Testis (tissue), 2 donors: ENCODE data around the gene TAF11L14.
"Not testable (repeated sequence)": the region's sequence is repeated elsewhere in the genome, so short reads cannot be mapped to it uniquely, and the experiment has no call there.

Experiments
- CTCF ChIP-seq, 3 experiments: fragments of 450-650 bp in 2 of 3; fragments of 200-600 bp in 1 of 3; sonication (generic) in 1 of 3; IDR thresholded peaks; one replicate each; pipeline ENCODE4 v1.5.1; 2016 to 2019; ENCODE audit warnings: antibody characterized with exemption in 3 of 3, mild to moderate bottlenecking in 2 of 3, moderate library complexity in 1 of 3
- POLR2A ChIP-seq: fragments of 450-650 bp; IDR thresholded peaks from one replicate; pipeline ENCODE4 v1.6.1; 2017; ENCODE audit warnings: antibody characterized with exemption, mild to moderate bottlenecking, moderate library complexity

GRCh38 chr5:17585658-17586057 is 48.6 kb upstream of the TAF11L14 start, which contains the start of gene TAF11L7:
- TF ChIP-seq POLR2A; CTCF (IDR thresholded peaks at IDR 0.05): not testable (repeated sequence)
